Endothelial cell (in vitro differentiated cells): ENCODE results near the gene SRSF8. TPM values are rescaled to one million over a fixed set of nuclear protein-coding genes. Genes with fewer than 3 reads are reported as not detected.

Experiments used
- DNase-seq: peaks from one replicate; pipeline ENCODE4 v3.0.0; 2021; ENCODE audit warnings: low spot score
- H3K27ac Mint-ChIP-seq: one replicate; pipeline ENCODE4 v1.8.0; 2021; ENCODE audit warnings: mixed read lengths, inconsistent platforms; ENCODE audit not compliant: unreplicated experiment
- H3K27me3 Mint-ChIP-seq: one replicate; pipeline ENCODE4 v1.8.0; 2021; ENCODE audit warnings: mild to moderate bottlenecking, moderate library complexity, mixed read lengths, inconsistent platforms; ENCODE audit not compliant: unreplicated experiment
- H3K36me3 Mint-ChIP-seq: one replicate; pipeline ENCODE4 v1.8.0; 2021; ENCODE audit warnings: mild to moderate bottlenecking, low read depth, mixed read lengths, inconsistent platforms; ENCODE audit not compliant: unreplicated experiment
- H3K4me1 Mint-ChIP-seq: one replicate; pipeline ENCODE4 v1.8.0; 2021; ENCODE audit warnings: mild to moderate bottlenecking, mixed read lengths, inconsistent platforms; ENCODE audit not compliant: unreplicated experiment
- H3K4me3 Mint-ChIP-seq: one replicate; pipeline ENCODE4 v1.8.0; 2021; ENCODE audit warnings: mild to moderate bottlenecking, mixed read lengths, inconsistent platforms; ENCODE audit not compliant: unreplicated experiment
- H3K9me3 Mint-ChIP-seq: one replicate; pipeline ENCODE4 v1.8.0; 2021; ENCODE audit warnings: mixed read lengths, inconsistent platforms; ENCODE audit not compliant: unreplicated experiment
- CTCF ChIP-seq: fragments of 200-600 bp; sonication (generic); IDR thresholded peaks from one replicate; pipeline ENCODE4 v1.5.0; 2021; ENCODE audit warnings: antibody characterized with exemption; ENCODE audit not compliant: unreplicated experiment
- total RNA-seq: library from RNA; stranded (reverse); fragmentation: NEBNext Ultra II Directional; extraction: Animal tissue kit (Norgen Biotek cat#: 25700); gene quantifications from one replicate; pipeline ENCODE4 v1.2.1, GENCODE V29; 2021; ENCODE audit not compliant: unreplicated experiment

SRSF8 gene
- total RNA-seq, 1 donor from 2014 or later = 25.2 TPM

GRCh38 chr11:95082576-95083001 lies 15.9 kb downstream of the SRSF8 start:
- TF ChIP-seq CTCF = no peak
- Mint-ChIP-seq H3K36me3 (no peaks in the 10 kb centered on the region), H3K4me1 (peaks cover 9% of the 10 kb centered on the region), H3K27ac (no peak overlapping the region), H3K27me3 (no peaks in the 10 kb centered on the region), H3K9me3 (no peaks in the 10 kb centered on the region), H3K4me3 (no peak overlapping the region)
- DNase-seq = no peak

GRCh38 chr11:95084509-95084908 lies 17.8 kb downstream of the SRSF8 start:
- Mint-ChIP-seq H3K27ac (no peak overlapping the region), H3K27me3 (peaks cover 8% of the 10 kb centered on the region), H3K36me3 (no peaks in the 10 kb centered on the region), H3K4me1 (peaks cover 9% of the 10 kb centered on the region), H3K9me3 (no peaks in the 10 kb centered on the region), H3K4me3 (no peak overlapping the region)
- DNase-seq = no peak
- TF ChIP-seq CTCF = no peak

GRCh38 chr11:95085117-95085816 lies 18.5 kb downstream of the SRSF8 start:
- Mint-ChIP-seq H3K4me3 (no peak overlapping the region), H3K36me3 (no peaks in the 10 kb centered on the region), H3K9me3 (no peaks in the 10 kb centered on the region), H3K27me3 (peaks cover 8% of the 10 kb centered on the region), H3K27ac (no peak overlapping the region), H3K4me1 (peaks cover 9% of the 10 kb centered on the region)
- no peak for TF ChIP-seq CTCF
- DNase-seq = no peak

GRCh38 chr11:95086151-95086550 lies 19.4 kb downstream of the SRSF8 start:
- Mint-ChIP-seq H3K27ac (no peak overlapping the region), H3K27me3 (peaks cover 14% of the 10 kb centered on the region), H3K4me1 (peaks cover 8% of the 10 kb centered on the region), H3K36me3 (no peaks in the 10 kb centered on the region), H3K9me3 (no peaks in the 10 kb centered on the region), H3K4me3 (no peak overlapping the region)
- no peak for DNase-seq
- TF ChIP-seq CTCF = no peak

- Mint-ChIP-seq H3K27me3 (peaks cover 19% of the 10 kb centered on the region), H3K4me3 (no peak overlapping the region), H3K36me3 (peaks cover 2% of the 10 kb centered on the region), H3K27ac (no peak overlapping the region), H3K9me3 (no peaks in the 10 kb centered on the region), H3K4me1 (peaks cover 3% of the 10 kb centered on the region)
- no peak for TF ChIP-seq CTCF
- no peak for DNase-seq
These were observed 20.3 kb downstream of the SRSF8 start for GRCh38 chr11:95086836-95087570.
